ENCODE measurements around the gene FAM228B. TPM values are rescaled to one million over a fixed set of nuclear protein-coding genes. Genes with fewer than 3 reads are reported as not detected.
"Not testable (repeated sequence)": the region's sequence is repeated elsewhere in the genome, so short reads cannot be mapped to it uniquely, and the experiment has no call there.

The FAM228B gene
- polyA plus RNA-seq, 1 experiment: 4.2 TPM

- POLR2A ChIA-PET: no interaction called here
- DNase-seq (ENCODE audit: low read depth): no peak
- CTCF ChIA-PET: interaction anchor here (1.1 to 1.6 kb wide), 2 partner anchors 12 to 15 kb away, joined by 3 read pairs; no protein-coding TSS in a partner anchor
Measured at GRCh38 chr2:24191156-24191555, 67.9 kb downstream of the FAM228B start.

GRCh38 chr2:24191848-24192247 lies 68.6 kb downstream of the FAM228B start:
- Histone ChIP-seq H3K4me3 (ENCODE audit: low read depth, low read length) (no peak overlapping the region), H3K36me3 (ENCODE audit: control insufficient read depth, insufficient read depth, low read length) (no peaks in the 10 kb centered on the region), H3K27me3 (ENCODE audit: control insufficient read depth, insufficient read depth, low read length) (no peaks in the 10 kb centered on the region)
- ChIA-PET CTCF (no interaction called here), POLR2A (no interaction called here)
- no peak for TF ChIP-seq CTCF (IDR thresholded peaks at IDR 0.05; ENCODE audit: insufficient read depth, low read depth, low read length)
- DNase-seq (ENCODE audit: low read depth): no peak

More at GRCh38 chr2:24191156-24191555, 67.9 kb downstream of the FAM228B start:
- Histone ChIP-seq H3K36me3 (ENCODE audit: control insufficient read depth, insufficient read depth, low read length) (no peaks in the 10 kb centered on the region), H3K27me3 (ENCODE audit: control insufficient read depth, insufficient read depth, low read length) (no peaks in the 10 kb centered on the region), H3K4me3 (ENCODE audit: low read depth, low read length) (no peak overlapping the region)
- no peak for TF ChIP-seq CTCF (IDR thresholded peaks at IDR 0.05; ENCODE audit: insufficient read depth, low read depth, low read length)

DNA sequence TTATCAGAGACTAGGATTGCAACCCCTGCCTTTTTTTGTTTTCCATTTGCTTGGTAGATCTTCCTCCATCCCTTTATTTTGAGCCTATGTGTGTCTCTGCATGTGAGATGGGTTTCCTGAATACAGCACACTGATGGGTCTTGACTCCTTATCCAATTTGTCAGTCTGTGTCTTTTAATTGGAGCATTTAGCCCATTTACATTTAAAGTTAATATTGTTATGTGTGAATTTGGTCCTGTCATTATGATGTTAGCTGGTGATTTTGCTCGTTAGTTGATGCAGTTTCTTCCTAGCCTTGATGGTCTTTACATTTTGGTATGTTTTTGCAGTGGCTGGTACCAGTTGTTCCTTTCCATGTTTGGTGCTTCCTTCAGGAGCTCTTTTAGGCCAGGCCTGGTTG lies 73.9 kb downstream of the FAM228B start:
- DNase-seq (ENCODE audit: low read depth); POLR2A ChIA-PET; H3K4me3 ChIP-seq (ENCODE audit: low read depth, low read length); CTCF ChIA-PET; H3K27me3 ChIP-seq (ENCODE audit: control insufficient read depth, insufficient read depth, low read length); H3K36me3 ChIP-seq (ENCODE audit: control insufficient read depth, insufficient read depth, low read length): not testable (repeated sequence)

DNA sequence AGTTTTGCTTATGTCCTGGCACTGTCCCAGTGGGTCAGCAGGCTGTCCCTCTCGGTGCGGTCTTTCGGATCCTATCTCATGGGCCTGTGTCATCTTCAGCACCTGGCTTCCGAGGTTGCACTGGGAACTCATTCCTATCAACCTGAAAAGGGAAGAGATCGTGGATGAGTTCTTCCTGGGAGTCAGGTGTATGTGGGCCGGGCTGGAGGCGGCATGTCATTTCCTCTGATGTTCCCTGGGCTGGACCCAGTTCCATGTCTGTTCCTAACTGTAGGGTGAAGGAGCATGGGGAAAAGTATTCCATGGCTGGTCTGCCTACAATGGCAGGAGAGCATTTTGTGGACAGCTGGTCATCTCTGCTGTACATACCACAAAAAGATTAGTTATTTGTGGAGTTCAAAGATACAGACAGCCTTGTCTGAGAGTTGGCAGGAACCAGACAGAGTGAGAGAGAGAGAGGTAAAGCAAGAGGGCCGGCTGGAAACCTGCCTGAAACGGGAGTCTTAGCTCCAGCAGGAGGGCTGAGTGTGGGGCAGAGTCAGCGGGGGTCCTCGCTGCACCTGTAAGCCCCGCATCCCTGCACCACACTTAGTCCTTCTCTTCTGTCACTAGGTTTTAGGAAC lies 76.8 kb downstream of the FAM228B start:
- Histone ChIP-seq H3K4me3 (ENCODE audit: low read depth, low read length) (no peak overlapping the region), H3K36me3 (ENCODE audit: control insufficient read depth, insufficient read depth, low read length) (peaks cover 6% of the 10 kb centered on the region; the same call in 1 of the 2 replicates), H3K27me3 (ENCODE audit: control insufficient read depth, insufficient read depth, low read length) (no peaks in the 10 kb centered on the region)
- TF ChIP-seq CTCF (IDR thresholded peaks at IDR 0.05; ENCODE audit: insufficient read depth, low read depth, low read length): no peak
- POLR2A ChIA-PET: interaction anchor here (0.9 kb wide), 1 partner anchor 27 kb away, joined by 3 read pairs; no protein-coding TSS in a partner anchor
- no peak for DNase-seq (ENCODE audit: low read depth)
- CTCF ChIA-PET: no interaction called here

- no peaks in the 10 kb centered on the region for H3K27me3 ChIP-seq (ENCODE audit: control insufficient read depth, insufficient read depth, low read length)
- no peak for TF ChIP-seq CTCF (IDR thresholded peaks at IDR 0.05; ENCODE audit: insufficient read depth, low read depth, low read length)
- DNase-seq (ENCODE audit: low read depth): no peak
- H3K36me3 ChIP-seq (ENCODE audit: control insufficient read depth, insufficient read depth, low read length): peaks cover 6% of the 10 kb centered on the region; the same call in 1 of the 2 replicates
- POLR2A ChIA-PET: interaction anchor here (0.9 kb wide), 1 partner anchor 27 kb away, joined by 3 read pairs; no protein-coding TSS in a partner anchor
- H3K4me3 ChIP-seq (ENCODE audit: low read depth, low read length): no peak overlapping the region
- CTCF ChIA-PET: no interaction called here
Measured at GRCh38 chr2:24200799-24201198, 77.5 kb downstream of the FAM228B start.

Data from BJ (cell line).